ENCODE measurements around the gene TC2N. TPM values are rescaled to one million over a fixed set of nuclear protein-coding genes. Genes with fewer than 3 reads are reported as not detected.

TC2N gene
- total and polyA plus RNA-seq, 12 donors, result 0.89 to 28.4 (median 4.3) TPM

GRCh38 chr14:91839749-91840148 is 27.6 kb downstream of the TC2N start:
- H3K27ac ChIP-seq, result no peak overlapping the region
- no peak for TF ChIP-seq POLR2A (IDR thresholded peaks at IDR 0.05)
- no peak for TF ChIP-seq CTCF (IDR thresholded peaks at IDR 0.05)
- 80 to 92% (median 88%) methylated on average over 1 of the region's 1 CpG for WGBS, 4 donors
- intact Hi-C loops (cut with DNase I), result no loop called here
- H3K4me3 ChIP-seq, result no peak overlapping the region
- H3K27me3 ChIP-seq, result peaks cover 17% of the 10 kb centered on the region
- DNase-seq, result no peak
- H3K4me1 ChIP-seq (replicated peaks in 1 of 2), result peaks cover 5 to 15% of the 10 kb centered on the region in 2 donors
- no peaks in the 10 kb centered on the region for H3K36me3 ChIP-seq (replicated peaks in 1 of 2)
- H3K9me3 ChIP-seq (replicated peaks in 1 of 3), result no peaks in the 10 kb centered on the region

GRCh38 chr14:91837076-91837475 is 30.3 kb downstream of the TC2N start:
- Histone ChIP-seq H3K4me1 (replicated peaks in 1 of 2) (peaks cover 5 to 15% of the 10 kb centered on the region in 2 donors), H3K27ac (peak overlapping the region in 1 of 5 donors; percentile 82), H3K9me3 (replicated peaks in 1 of 3) (no peaks in the 10 kb centered on the region), H3K27me3 (peaks cover 17% of the 10 kb centered on the region), H3K36me3 (replicated peaks in 1 of 2) (no peaks in the 10 kb centered on the region), H3K4me3 (peak overlapping the region in 1 of 4 donors; percentile 83)
- TF ChIP-seq CTCF (IDR thresholded peaks at IDR 0.05) (no peak), POLR2A (IDR thresholded peaks at IDR 0.05) (no peak)
- intact Hi-C loops (cut with DNase I), result no loop called here
- 31 to 54% (median 45%) methylated on average over 12 of the region's 12 CpGs for WGBS, 4 donors
- DNase-seq, result no peak

- WGBS, 4 donors, result 1 to 6% (median 2%) methylated on average over 26 to 84 of the region's 84 CpGs
- TF ChIP-seq POLR2A (IDR thresholded peaks at IDR 0.05) (peak in 1 of 2 donors; percentile 13), CTCF (IDR thresholded peaks at IDR 0.05) (no peak)
These were observed 31.2 kb downstream of the TC2N start for GRCh38 chr14:91835920-91836843.

GRCh38 chr14:91835197-91835919 is 32.0 kb downstream of the TC2N start:
- H3K36me3 ChIP-seq (replicated peaks in 1 of 2), result no peaks in the 10 kb centered on the region

More at GRCh38 chr14:91835920-91836843, 31.2 kb downstream of the TC2N start:
- no peaks in the 10 kb centered on the region for H3K36me3 ChIP-seq (replicated peaks in 1 of 2)
- H3K27ac ChIP-seq, result peak overlapping the region in 4 of 5 donors; percentile 24 to 82 (median 34)
- peaks cover 17% of the 10 kb centered on the region for H3K27me3 ChIP-seq
- H3K9me3 ChIP-seq (replicated peaks in 1 of 3), result no peaks in the 10 kb centered on the region
- intact Hi-C loops (cut with DNase I), result no loop called here
- H3K4me3 ChIP-seq, result peak overlapping the region in 3 of 4 donors; percentile 24 to 92 (median 83)
- peak; percentile 32 to 84 (median 66) for DNase-seq
- H3K4me1 ChIP-seq (replicated peaks in 1 of 2), result peaks cover 5 to 15% of the 10 kb centered on the region in 2 donors

More at GRCh38 chr14:91835197-91835919, 32.0 kb downstream of the TC2N start:
- Histone ChIP-seq H3K9me3 (replicated peaks in 1 of 3) (no peaks in the 10 kb centered on the region), H3K27ac (peak overlapping the region in 2 of 5 donors; percentile 24 to 82), H3K4me3 (peak overlapping the region in 2 of 4 donors; percentile 83 to 92), H3K27me3 (peaks cover 16% of the 10 kb centered on the region), H3K4me1 (replicated peaks in 1 of 2) (peaks cover 5 to 15% of the 10 kb centered on the region in 2 donors)
- DNase-seq, result no peak
- TF ChIP-seq POLR2A (IDR thresholded peaks at IDR 0.05) (no peak), CTCF (IDR thresholded peaks at IDR 0.05) (no peak)
- intact Hi-C loops (cut with DNase I), result no loop called here
- WGBS, 4 donors, result 9 to 15% (median 12%) methylated on average over 11 to 19 of the region's 19 CpGs

All from adrenal gland (tissue), 12 donors.